H1 (cell line): ENCODE measurements around the gene DPYSL3. TPM values are rescaled to one million over a fixed set of nuclear protein-coding genes. Genes with fewer than 3 reads are reported as not detected.

Experiments used
- CTCF ChIA-PET: fragments of 300-600 bp; sonication (Branson Sonifier 250); formaldehyde crosslinking; loops from one replicate; lab custom pipeline; 2021; ENCODE audit not compliant: partially characterized antibody; lab: Charles Lee
- POLR2A ChIA-PET: fragments of 300-600 bp; sonication (Branson Sonifier 250); formaldehyde crosslinking; loops from one replicate; lab custom pipeline; 2021; ENCODE audit warnings: inconsistent platforms; ENCODE audit not compliant: partially characterized antibody; lab: Charles Lee
- DNase-seq, 2 experiments: peaks; one replicate each; pipeline versions ENCODE4 v3.0.0 to v3.0.0-alpha.2; 2010 to 2022; ENCODE audit warnings: low spot score in 2 of 2, low read depth in 1 of 2, mixed read lengths in 1 of 2
- FAIRE-seq: peaks from 2 replicates; lab custom pipeline; 2011; peaks lifted over from hg19 to GRCh38; lab: Jason Lieb, UNC
- H2AFZ ChIP-seq: 2 replicates; pipeline ENCODE4 v1.8.1; 2012; ENCODE audit warnings: low read length, inconsistent platforms
- H2AK5ac ChIP-seq: 2 replicates; pipeline ENCODE4 v1.6.1; 2013; ENCODE audit warnings: low read depth, low read length
- H2BK120ac ChIP-seq: replicated peaks from 2 replicates; pipeline ENCODE3; 2013; ENCODE audit warnings: low read depth, low read length, inconsistent platforms
- H2BK12ac ChIP-seq: 2 replicates; pipeline ENCODE4 v1.6.1; 2013; ENCODE audit warnings: low read depth, low read length
- H2BK15ac ChIP-seq: 2 replicates; pipeline ENCODE4 v1.6.1; 2013; ENCODE audit warnings: low read length
- H2BK20ac ChIP-seq: 2 replicates; pipeline ENCODE4 v1.6.1; 2013; ENCODE audit warnings: low read length
- H2BK5ac ChIP-seq: 2 replicates; pipeline ENCODE4 v1.6.1; 2013; ENCODE audit warnings: low read depth, low read length
- H3K14ac ChIP-seq: 2 replicates; pipeline ENCODE4 v1.6.1; 2013; ENCODE audit warnings: inconsistent platforms; ENCODE audit not compliant: insufficient read length
- H3K18ac ChIP-seq: 2 replicates; pipeline ENCODE4 v1.6.1; 2013; ENCODE audit warnings: low read length; ENCODE audit errors: extremely low read depth
- H3K23ac ChIP-seq: 2 replicates; pipeline ENCODE4 v1.6.1; 2013; ENCODE audit warnings: inconsistent platforms; ENCODE audit not compliant: insufficient read length
- H3K23me2 ChIP-seq: 2 replicates; pipeline ENCODE4 v1.6.1; 2013; ENCODE audit warnings: low read depth, low read length
- H3K27ac ChIP-seq: 2 replicates; pipeline ENCODE4 v1.6.1; 2011; ENCODE audit warnings: low read depth, low read length, inconsistent platforms
- H3K27me3 ChIP-seq, 4 experiments: replicated peaks in 1 of 4; 1 replicate in 1 of 4; 2 replicates in 3 of 4; pipeline versions ENCODE4 v1.6.1 to v1.8.1; 2011 to 2013; ENCODE audit warnings: low read length in 3 of 4, mild to moderate bottlenecking in 3 of 4, inconsistent platforms in 2 of 4, mixed read lengths in 2 of 4, moderate library complexity in 1 of 4; ENCODE audit not compliant: control insufficient read depth in 3 of 4, insufficient read depth in 3 of 4; ENCODE audit errors: extremely low read depth in 1 of 4
- H3K36me3 ChIP-seq, 4 experiments: 2 replicates each; pipeline versions ENCODE4 v1.6.1 to v1.8.1; 2011 to 2013; ENCODE audit warnings: mild to moderate bottlenecking in 4 of 4, low read length in 3 of 4, moderate library complexity in 2 of 4, control low read depth in 1 of 4, inconsistent platforms in 1 of 4; ENCODE audit not compliant: insufficient read depth in 4 of 4, control insufficient read depth in 2 of 4
- H3K4ac ChIP-seq: replicated peaks from 2 replicates; pipeline ENCODE3; 2013; ENCODE audit warnings: low read length, low read depth, mixed read lengths, inconsistent platforms; ENCODE audit not compliant: insufficient read length
- H3K4me1 ChIP-seq, 4 experiments: replicated peaks in 1 of 4; 1 replicate in 1 of 4; 2 replicates in 3 of 4; pipeline versions ENCODE4 v1.6.1 to v1.8.1; 2011 to 2013; ENCODE audit warnings: low read length in 3 of 4, inconsistent platforms in 2 of 4, mixed read lengths in 1 of 4; ENCODE audit not compliant: insufficient read depth in 4 of 4, control insufficient read depth in 3 of 4
- H3K4me2 ChIP-seq, 2 experiments: 2 replicates each; pipeline versions ENCODE4 v1.6.1 to v1.8.1; 2011 to 2013; ENCODE audit warnings: low read depth in 2 of 2, low read length in 2 of 2, control low read depth in 1 of 2, inconsistent platforms in 1 of 2, mild to moderate bottlenecking in 1 of 2; ENCODE audit not compliant: insufficient read depth in 1 of 2
- H3K4me3 ChIP-seq, 4 experiments: fragments of 200-600, 300-600 bp in 1 of 4; sonication (generic), shearing (Covaris generic), sonication (Bioruptor Twin) in 1 of 4; 2 replicates each; pipeline versions ENCODE4 v1.5.1 to v1.8.1; 2011 to 2016; ENCODE audit warnings: low read length in 4 of 4, low read depth in 3 of 4, control low read depth in 2 of 4, inconsistent platforms in 2 of 4, mild to moderate bottlenecking in 2 of 4, mixed read lengths in 1 of 4, moderate library complexity in 1 of 4; ENCODE audit not compliant: insufficient read depth in 2 of 4; ENCODE audit errors: extremely low read depth in 1 of 4
- H3K56ac ChIP-seq: replicated peaks from 2 replicates; pipeline ENCODE3; 2013; ENCODE audit warnings: low read depth, mild to moderate bottlenecking, mixed read lengths, low read length, inconsistent platforms; ENCODE audit not compliant: insufficient read length
- H3K79me1 ChIP-seq: 2 replicates; pipeline ENCODE4 v1.6.1; 2013; ENCODE audit warnings: low read depth, low read length, control low read depth
- H3K79me2 ChIP-seq, 2 experiments: 2 replicates each; pipeline versions ENCODE4 v1.6.1 to v1.8.1; 2012 to 2013; ENCODE audit warnings: low read length in 2 of 2, mild to moderate bottlenecking in 2 of 2, inconsistent platforms in 1 of 2; ENCODE audit not compliant: insufficient read depth in 2 of 2, control insufficient read depth in 1 of 2
- H3K9ac ChIP-seq, 4 experiments: replicated peaks in 1 of 4; 1 replicate in 1 of 4; 2 replicates in 3 of 4; pipeline versions ENCODE4 v1.6.1 to v1.8.1; 2011 to 2013; ENCODE audit warnings: low read depth in 3 of 4, low read length in 3 of 4, control low read depth in 2 of 4, mild to moderate bottlenecking in 2 of 4, moderate library complexity in 2 of 4, inconsistent platforms in 1 of 4; ENCODE audit errors: extremely low read depth in 1 of 4
- H3K9me3 ChIP-seq, 2 experiments: 2 replicates each; pipeline versions ENCODE4 v1.6.1 to v1.8.1; 2012 to 2013; ENCODE audit warnings: mild to moderate bottlenecking in 2 of 2, moderate library complexity in 2 of 2, control low read depth in 1 of 2, inconsistent platforms in 1 of 2, low read depth in 1 of 2, low read length in 1 of 2, mixed read lengths in 1 of 2; ENCODE audit not compliant: insufficient read depth in 2 of 2
- H4K20me1 ChIP-seq, 2 experiments: replicated peaks in 1 of 2; 2 replicates each; pipeline versions ENCODE3 to v1.8.1; 2011 to 2013; ENCODE audit warnings: inconsistent platforms in 2 of 2, low read length in 2 of 2, mild to moderate bottlenecking in 1 of 2; ENCODE audit not compliant: insufficient read depth in 2 of 2, control insufficient read depth in 1 of 2
- H4K5ac ChIP-seq: 2 replicates; pipeline ENCODE4 v1.6.1; 2013; ENCODE audit warnings: low read length, low read depth, mixed read lengths, inconsistent platforms; ENCODE audit not compliant: insufficient read length
- H4K8ac ChIP-seq: 2 replicates; pipeline ENCODE4 v1.8.0; 2013; ENCODE audit warnings: mild to moderate bottlenecking, moderate library complexity, low read length, inconsistent platforms; ENCODE audit not compliant: insufficient read depth; ENCODE audit errors: extremely low read depth
- H4K91ac ChIP-seq: replicated peaks from 2 replicates; pipeline ENCODE3; 2013; ENCODE audit warnings: low read length, mixed read lengths, inconsistent platforms; ENCODE audit not compliant: insufficient read length
- ATF2 ChIP-seq: IDR thresholded peaks from 2 replicates; pipeline ENCODE4 v1.6.1; 2012; ENCODE audit warnings: low read length, inconsistent platforms
- BACH1 ChIP-seq: IDR thresholded peaks from 2 replicates; pipeline ENCODE4 v1.6.1; 2012; ENCODE audit warnings: low read length, improper control_type of control experiment
- CTBP2 ChIP-seq: IDR thresholded peaks from 2 replicates; pipeline ENCODE4 v1.7.0; 2011; ENCODE audit warnings: borderline replicate concordance, mild to moderate bottlenecking, moderate library complexity, mixed read lengths, low read length; ENCODE audit not compliant: insufficient read depth, insufficient read length
- EZH2 ChIP-seq: fragments of 200-600 bp; sonication (generic); IDR thresholded peaks from 2 replicates; pipeline ENCODE4 v1.7.1; 2012; ENCODE audit warnings: low read depth, mild to moderate bottlenecking, moderate library complexity, low read length, inconsistent platforms; ENCODE audit not compliant: severe bottlenecking
- TAF7 ChIP-seq: optimal IDR thresholded peaks from 2 replicates; pipeline ENCODE3; 2011; ENCODE audit warnings: low read depth, mild to moderate bottlenecking, inconsistent platforms, low read length, moderate library complexity, borderline replicate concordance
- YY1 ChIP-seq: IDR thresholded peaks from 2 replicates; pipeline ENCODE4 v1.6.1; 2011; ENCODE audit warnings: low read depth, mild to moderate bottlenecking, low read length
- WGBS, 2 experiments: shearing (Covaris generic) in 1 of 2; methylation state at CpG; one replicate each; pipeline versions ENCODE4 v1.1.6 to v1.1.7; 2013 to 2015; ENCODE audit warnings: low lambda C conversion rate in 2 of 2, mixed read lengths in 2 of 2, inconsistent platforms in 1 of 2, low coverage in 1 of 2, missing lambda C conversion rate in 1 of 2; ENCODE audit not compliant: insufficient replicate concordance in 2 of 2, insufficient coverage in 1 of 2, insufficient read length in 1 of 2; ENCODE audit errors: extremely low coverage in 1 of 2, missing lambda C conversion rate in 1 of 2; 5-methylcytosine and 5-hydroxymethylcytosine counted together
- polyA plus RNA-seq, 7 experiments: library from polyadenylated mRNA; depleted of rRNA in 3 of 7; stranded (reverse) in 5 of 7; unstranded in 2 of 7; fragments of >200 nt in 5 of 7; fragments of 200-250 nt in 2 of 7; gene quantifications; 1 replicate in 5 of 7; 2 replicates in 1 of 7; 4 replicates in 1 of 7; pipeline versions ENCODE4 v1.2.1 to v1.2.3, GENCODE V29; 2011 to 2013; ENCODE audit warnings: missing spikeins in 2 of 7, mixed read lengths in 2 of 7
- total RNA-seq: library from RNA; stranded (reverse); fragmentation: NEBNext Ultra II Directional; extraction: Animal tissue kit (Norgen Biotek cat#: 25700); gene quantifications from 2 replicates; pipeline ENCODE4 v1.2.1, GENCODE V29; 2021
- TF ChIP-seq, protein P1 (sequence below): IDR thresholded peaks from 2 replicates; pipeline ENCODE4 v1.6.1; 2012; ENCODE audit warnings: inconsistent platforms

The DPYSL3 gene
- total and polyA plus RNA-seq, 2 of the 8 experiments (the other 6 are each of a cell fraction or from before 2014, with no cell fraction given) = 268 to 387 TPM

DNA sequence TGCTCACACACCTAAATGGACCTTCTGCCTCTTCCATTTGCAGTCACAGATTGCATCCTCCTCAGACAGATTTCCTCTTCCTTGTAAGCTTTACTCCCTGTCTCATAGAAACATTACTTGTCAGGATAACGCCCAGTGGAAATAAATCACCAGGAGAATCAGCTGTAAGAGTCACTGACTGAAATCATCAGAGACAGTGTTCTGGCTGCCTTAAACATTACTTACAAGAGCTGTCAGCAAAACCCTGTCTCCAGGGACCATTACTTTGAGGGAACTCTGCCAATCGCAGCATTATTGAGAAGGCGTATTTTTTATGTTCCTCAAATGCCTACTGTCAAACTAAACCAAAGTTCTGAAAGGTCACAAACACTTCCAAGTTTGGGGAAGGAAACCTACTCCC is 5.9 kb downstream of the DPYSL3 start:
- no peaks in the 10 kb centered on the region for H3K27me3 ChIP-seq
- no peak overlapping the region for H3K27ac ChIP-seq

More for the DNA sequence above, 5.9 kb downstream of the DPYSL3 start:
- Histone ChIP-seq H3K56ac (no peak overlapping the region), H3K79me2 (peaks cover 3 to 97% of the 10 kb centered on the region in 2 experiments), H4K5ac (no peak overlapping the region), H3K4me2 (no peak overlapping the region), H4K20me1 (no peaks in the 10 kb centered on the region), H2BK15ac (no peak overlapping the region), H3K9me3 (no peaks in the 10 kb centered on the region), H3K4ac (no peak overlapping the region), H3K23me2 (peaks cover 5% of the 10 kb centered on the region), H2AFZ (no peak overlapping the region), H2BK12ac (no peak overlapping the region), H3K9ac (no peak overlapping the region), H3K14ac (no peak overlapping the region), H3K4me3 (no peak overlapping the region), H3K79me1 (peaks cover 6% of the 10 kb centered on the region), H2BK20ac (no peak overlapping the region), H2BK5ac (no peak overlapping the region), H2AK5ac (no peak overlapping the region), H2BK120ac (no peak overlapping the region), H3K36me3 (peaks cover 0 to 4% (median 0%) of the 10 kb centered on the region in 4 experiments; a peak in 1 of 8 replicates), H4K91ac (no peak overlapping the region), H3K4me1 (peaks cover 0 to 8% (median 2%) of the 10 kb centered on the region in 4 experiments; a peak in 3 of 7 replicates), H3K18ac (no peak overlapping the region)
- FAIRE-seq = no peak
- WGBS, 2 experiments = 90% methylated on average over 3 of the region's 3 CpGs; no CpG with 5 or more reads in 1 of the 2 experiments
- ChIA-PET CTCF (interaction anchor here (0.7 to 2.5 kb wide), 3 partner anchors 9 to 55 kb away, joined by 3 to 12 read pairs (median 4); no protein-coding TSS in a partner anchor), POLR2A (interaction anchor here (0.7 to 0.9 kb wide), 2 partner anchors 13 to 55 kb away, joined by 3 read pairs; no protein-coding TSS in a partner anchor)
- no peak for DNase-seq
- TF ChIP-seq BACH1 (no peak), EZH2 (no peak), ATF2 (no peak), CTBP2 (no peak), YY1 (no peak), TAF7 (no peak)
- TF ChIP-seq, protein P1, sequence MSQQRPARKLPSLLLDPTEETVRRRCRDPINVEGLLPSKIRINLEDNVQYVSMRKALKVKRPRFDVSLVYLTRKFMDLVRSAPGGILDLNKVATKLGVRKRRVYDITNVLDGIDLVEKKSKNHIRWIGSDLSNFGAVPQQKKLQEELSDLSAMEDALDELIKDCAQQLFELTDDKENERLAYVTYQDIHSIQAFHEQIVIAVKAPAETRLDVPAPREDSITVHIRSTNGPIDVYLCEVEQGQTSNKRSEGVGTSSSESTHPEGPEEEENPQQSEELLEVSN = no peak
- TF ChIP-seq, all 59 proteins: peak for 0
- no peak overlapping the region for H4K8ac ChIP-seq
- no peak overlapping the region for H3K23ac ChIP-seq
